Ovary (tissue), 3 donors: ENCODE results near the gene MAP2K7.

Experiments used
- EP300 ChIP-seq: sonication (generic); formaldehyde crosslinking; IDR thresholded peaks from one replicate; pipeline ENCODE4 v1.6.1; 2017; ENCODE audit warnings: antibody characterized with exemption
- POLR2A ChIP-seq: fragments of 450-650 bp; IDR thresholded peaks from one replicate; pipeline ENCODE4 v1.6.1; 2017; ENCODE audit warnings: antibody characterized with exemption, mild to moderate bottlenecking, moderate library complexity
- TF ChIP-seq, protein P1 (sequence below), 3 donors: fragments of 450-650 bp in 2 of 3; fragments of 200-600 bp in 1 of 3; IDR thresholded peaks; one replicate each; pipeline versions ENCODE4 v1.5.1 to v1.8.0; 2016 to 2022; ENCODE audit warnings: antibody characterized with exemption in 3 of 3, mild to moderate bottlenecking in 1 of 3
- donor health status: DM: no; HTN: no; CAD: no.

DNA sequence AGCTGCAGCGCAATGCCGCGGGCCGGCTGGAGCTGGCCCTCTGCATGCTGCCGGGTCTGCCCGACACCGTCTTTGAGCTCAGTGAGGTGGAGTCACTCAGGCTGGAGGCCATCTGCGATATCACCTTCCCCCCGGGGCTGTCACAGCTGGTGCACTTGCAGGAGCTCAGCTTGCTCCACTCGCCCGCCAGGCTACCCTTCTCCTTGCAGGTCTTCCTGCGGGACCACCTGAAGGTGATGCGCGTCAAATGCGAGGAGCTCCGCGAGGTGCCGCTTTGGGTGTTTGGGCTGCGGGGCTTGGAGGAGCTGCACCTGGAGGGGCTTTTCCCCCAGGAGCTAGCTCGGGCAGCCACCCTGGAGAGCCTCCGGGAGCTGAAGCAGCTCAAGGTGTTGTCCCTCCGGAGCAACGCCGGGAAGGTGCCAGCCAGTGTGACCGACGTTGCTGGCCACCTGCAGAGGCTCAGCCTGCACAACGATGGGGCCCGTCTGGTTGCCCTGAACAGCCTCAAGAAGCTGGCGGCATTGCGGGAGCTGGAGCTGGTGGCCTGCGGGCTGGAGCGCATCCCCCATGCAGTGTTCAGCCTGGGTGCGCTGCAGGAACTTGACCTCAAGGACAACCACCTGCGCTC, 3.8 kb upstream of the MAP2K7 start:
- TF ChIP-seq, protein P1, sequence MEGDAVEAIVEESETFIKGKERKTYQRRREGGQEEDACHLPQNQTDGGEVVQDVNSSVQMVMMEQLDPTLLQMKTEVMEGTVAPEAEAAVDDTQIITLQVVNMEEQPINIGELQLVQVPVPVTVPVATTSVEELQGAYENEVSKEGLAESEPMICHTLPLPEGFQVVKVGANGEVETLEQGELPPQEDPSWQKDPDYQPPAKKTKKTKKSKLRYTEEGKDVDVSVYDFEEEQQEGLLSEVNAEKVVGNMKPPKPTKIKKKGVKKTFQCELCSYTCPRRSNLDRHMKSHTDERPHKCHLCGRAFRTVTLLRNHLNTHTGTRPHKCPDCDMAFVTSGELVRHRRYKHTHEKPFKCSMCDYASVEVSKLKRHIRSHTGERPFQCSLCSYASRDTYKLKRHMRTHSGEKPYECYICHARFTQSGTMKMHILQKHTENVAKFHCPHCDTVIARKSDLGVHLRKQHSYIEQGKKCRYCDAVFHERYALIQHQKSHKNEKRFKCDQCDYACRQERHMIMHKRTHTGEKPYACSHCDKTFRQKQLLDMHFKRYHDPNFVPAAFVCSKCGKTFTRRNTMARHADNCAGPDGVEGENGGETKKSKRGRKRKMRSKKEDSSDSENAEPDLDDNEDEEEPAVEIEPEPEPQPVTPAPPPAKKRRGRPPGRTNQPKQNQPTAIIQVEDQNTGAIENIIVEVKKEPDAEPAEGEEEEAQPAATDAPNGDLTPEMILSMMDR (IDR thresholded peaks at IDR 0.05) = no peak
- no peak for TF ChIP-seq EP300
- TF ChIP-seq POLR2A = no peak
